HG02981 (cell line): ENCODE measurements around the gene CNTN4.
"Not testable (repeated sequence)": the region's sequence is repeated elsewhere in the genome, so short reads cannot be mapped to it uniquely, and the experiment has no call there.

ENCODE experiments used
- ATAC-seq: cut with Tn5 transposase; IDR thresholded peaks from one replicate; pipeline ENCODE4 v1.9.1; 2021; ENCODE audit warnings: mild to moderate bottlenecking, moderate library complexity; ENCODE audit not compliant: unreplicated experiment

CNTN4 gene

DNA sequence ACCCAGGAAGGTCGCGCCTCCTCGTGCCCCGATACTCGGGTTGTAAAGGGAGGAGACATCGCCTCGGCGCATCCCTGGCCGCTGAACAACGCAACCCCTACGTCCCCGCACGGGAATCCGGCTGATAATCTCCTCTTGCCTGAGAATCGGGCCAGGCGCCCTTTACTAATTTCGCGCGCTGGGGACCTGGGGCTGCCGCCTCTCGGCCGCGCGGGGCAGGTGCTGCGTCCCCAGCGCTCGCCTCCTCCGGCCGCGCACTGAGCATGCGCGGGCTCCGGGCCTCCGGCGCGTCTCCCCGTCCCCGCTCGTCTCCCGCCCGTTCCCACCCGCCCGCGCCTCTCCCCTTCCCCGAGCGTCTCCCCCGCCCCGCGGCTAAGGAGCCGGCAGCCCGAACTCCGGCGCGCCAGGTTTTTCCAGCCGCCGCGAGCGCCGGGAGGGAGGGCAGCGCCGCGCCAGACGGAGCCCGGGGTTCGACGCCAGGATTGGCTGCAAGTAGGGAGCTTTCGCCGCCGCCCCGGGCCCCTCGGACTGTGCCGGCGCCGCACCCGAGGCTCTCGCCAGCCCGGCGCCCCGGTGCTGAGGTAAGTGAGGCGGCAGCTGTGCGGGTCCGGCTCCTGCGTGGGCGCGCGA is at the start of gene CNTN4:
Gene CNTN4 (plus strand): TSS at position 469 of the 630 bp plus-strand sequence.
- ATAC-seq, result no peak

- ATAC-seq, result no peak
Observed at GRCh38 chr3:2061360-2061759, 37.3 kb upstream of the CNTN4 start.

GRCh38 chr3:2071531-2071930 is 27.1 kb upstream of the CNTN4 start:
- ATAC-seq, result no peak

DNA sequence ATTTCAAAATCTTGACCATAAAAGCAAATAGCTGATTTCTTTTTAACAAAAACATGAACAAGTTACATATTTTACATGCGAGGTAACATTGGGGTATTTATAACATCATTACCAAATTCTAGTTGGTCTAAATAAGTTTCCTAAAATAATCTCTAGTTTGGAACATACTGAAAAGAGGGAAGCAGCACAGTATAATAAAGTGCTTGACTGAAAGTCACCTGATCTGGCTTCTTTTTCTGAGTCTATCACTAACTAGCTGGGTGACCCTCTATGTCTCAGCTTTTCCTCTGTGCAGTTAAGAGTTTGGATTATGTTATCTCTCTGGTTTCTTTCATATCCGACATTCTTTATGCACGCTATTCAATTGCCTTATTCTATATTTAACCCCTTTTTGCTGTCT is 19.8 kb upstream of the CNTN4 start:
- ATAC-seq, result no peak

DNA sequence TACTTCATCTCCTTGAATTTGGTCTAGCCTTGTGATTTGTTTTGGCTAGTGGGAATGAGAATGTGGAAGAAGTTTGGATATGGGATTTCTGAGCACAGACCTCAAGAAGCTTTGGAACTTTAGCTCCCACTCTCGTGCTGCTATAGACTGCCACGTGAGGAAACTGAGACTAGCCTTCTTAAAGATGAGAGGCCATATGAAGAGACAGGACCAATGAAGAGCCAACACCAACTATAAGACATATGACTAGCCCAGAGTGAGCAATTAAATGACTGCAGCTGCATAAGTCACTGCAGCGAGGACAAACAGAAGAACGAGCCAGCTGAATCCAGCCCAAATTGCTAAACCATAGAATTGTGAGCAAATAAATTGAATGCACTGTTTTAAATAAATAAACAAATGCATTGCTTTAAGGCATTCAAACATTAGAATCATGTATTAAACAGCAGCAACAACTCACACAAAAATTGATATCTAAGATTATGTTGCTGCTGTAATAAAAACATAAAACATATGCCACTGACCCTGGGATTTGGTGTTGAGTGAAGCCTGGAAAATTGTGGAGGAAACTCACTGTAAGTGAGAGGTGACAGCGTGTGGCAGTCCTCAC is 15.7 kb upstream of the CNTN4 start:
- ATAC-seq, result no peak

GRCh38 chr3:2083558-2083957 is 15.1 kb upstream of the CNTN4 start:
- not testable (repeated sequence) for ATAC-seq

DNA sequence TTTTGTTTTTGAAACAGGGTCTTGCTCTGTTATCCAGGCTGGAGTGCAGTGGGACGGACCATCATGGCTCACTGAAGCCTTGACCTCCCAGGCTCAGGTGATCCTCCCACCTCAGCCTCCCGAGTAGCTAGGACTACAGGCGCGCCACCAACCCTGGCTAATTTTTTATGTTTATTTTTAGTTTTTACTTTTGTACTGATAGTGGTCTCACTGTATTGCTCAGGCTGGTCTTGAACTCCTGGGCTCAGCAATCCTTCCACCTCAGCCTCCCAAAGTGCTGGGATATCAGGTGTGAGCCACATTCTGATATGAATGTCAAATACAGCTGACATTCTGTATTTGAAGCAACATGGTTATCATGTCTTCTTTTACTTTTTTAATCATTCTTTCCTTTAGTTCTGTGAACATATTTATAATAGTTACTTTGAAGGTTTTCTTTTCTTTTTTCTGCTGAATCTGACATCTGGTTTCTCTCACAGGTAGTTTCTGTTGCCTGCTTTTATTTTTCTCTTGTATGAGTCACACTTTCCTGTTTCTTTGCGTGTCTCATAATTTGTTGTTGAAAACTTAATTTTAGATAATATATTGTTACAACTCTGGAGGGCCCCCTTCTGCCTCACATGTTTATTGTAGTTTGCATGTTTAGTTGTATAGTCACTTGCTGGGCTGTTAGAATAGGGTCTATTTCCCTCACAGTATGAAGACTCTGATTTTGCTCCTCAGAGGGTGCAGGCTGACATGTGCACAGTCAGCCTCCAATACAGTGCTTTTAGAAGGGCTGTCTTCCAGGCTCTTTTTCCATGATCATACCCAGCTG is 8.4 kb upstream of the CNTN4 start:
- ATAC-seq, result no peak

- ATAC-seq, result no peak
Observed at GRCh38 chr3:2092758-2093157, 5.9 kb upstream of the CNTN4 start.

GRCh38 chr3:2094941-2095340 is 3.7 kb upstream of the CNTN4 start:
- no peak for ATAC-seq

DNA sequence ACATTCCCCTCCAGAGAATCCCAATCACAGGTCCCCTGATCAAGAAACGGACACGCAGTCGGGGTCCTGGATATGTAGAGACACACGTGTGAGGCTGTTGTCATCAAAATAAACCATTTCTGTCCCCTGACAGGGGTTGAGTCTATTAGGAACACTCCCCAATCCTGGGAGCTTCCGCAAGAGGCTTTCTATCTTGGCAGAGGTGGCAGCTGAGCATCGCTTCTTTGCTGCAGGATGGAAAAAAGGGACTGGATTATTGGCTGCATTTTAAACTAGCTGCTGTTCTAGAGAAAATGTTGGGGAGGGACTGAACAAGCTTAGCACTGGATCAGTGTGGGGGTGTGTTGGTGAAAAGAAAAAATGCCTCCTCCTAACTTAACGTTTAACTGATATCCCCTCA is 2.5 kb upstream of the CNTN4 start:
- no peak for ATAC-seq

- ATAC-seq, result no peak
Observed at GRCh38 chr3:2097641-2098191, 950 bp upstream of the CNTN4 start.

- ATAC-seq, result no peak
Observed at GRCh38 chr3:2099028-2099671, 484 bp downstream of the CNTN4 start.

DNA sequence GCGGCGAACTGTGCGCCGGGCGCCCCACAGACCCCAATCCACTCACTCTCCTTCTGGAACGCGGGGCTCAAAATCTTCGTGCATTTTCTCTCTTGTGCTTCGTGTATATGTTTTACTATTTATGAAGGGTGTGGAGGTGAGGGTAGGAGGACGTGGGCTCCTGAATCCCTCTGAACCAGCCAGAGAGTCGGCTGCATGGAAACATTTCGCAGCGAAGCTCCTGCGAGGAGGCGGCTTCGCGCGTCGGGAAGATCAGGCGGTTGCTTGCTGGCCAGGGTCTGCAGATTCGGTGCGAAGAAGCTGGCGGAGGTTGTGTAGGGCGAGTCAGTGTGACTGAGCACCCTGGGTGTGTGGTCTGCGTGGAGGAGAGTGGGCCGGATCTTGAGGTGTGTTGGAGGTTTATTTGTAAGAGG is 1.1 kb downstream of the CNTN4 start:
- no peak for ATAC-seq

DNA sequence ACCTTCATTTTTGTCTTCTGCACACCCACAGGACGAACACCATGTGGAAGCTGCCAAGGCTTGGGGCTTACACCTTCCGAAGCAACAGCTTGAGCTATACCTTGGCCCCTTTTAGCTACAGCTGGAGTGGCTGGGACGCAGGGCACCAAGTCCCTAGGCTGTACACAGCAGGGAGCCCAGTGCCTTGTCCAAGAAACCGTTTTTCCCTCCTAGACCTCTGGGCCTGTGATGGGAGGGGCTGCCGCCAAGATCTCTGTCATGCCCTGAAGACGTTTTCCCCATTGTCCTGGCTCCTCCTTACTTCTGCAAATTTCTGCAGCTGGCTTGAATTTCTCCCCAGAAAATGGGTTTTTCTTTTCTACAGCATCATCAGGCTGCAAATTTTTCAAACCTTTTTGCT is 7.8 kb downstream of the CNTN4 start:
- ATAC-seq, result no peak

DNA sequence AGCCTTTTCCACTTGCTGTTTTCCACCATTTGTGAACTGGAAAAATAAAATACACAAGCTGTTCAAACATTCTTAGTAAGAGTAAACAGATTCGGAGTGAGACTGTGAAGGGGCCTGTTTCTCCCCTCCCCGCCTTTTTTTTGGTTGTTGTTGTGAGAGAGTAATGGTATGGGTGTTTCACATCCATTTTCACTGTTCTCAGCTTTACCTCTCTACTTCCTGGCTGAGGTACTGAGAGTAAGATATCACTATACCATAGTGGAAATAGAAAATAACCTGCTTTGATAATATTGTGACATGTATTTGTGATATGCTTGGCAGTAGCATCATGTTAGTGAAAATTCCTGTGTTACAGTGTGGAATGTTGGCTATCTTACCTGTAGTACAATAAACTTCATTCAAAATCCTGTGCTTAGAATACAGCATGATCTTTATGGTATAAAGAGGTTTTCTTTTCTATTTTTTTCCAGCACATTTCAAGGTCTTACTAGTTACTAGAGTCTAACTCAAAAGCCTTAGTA is 12.0 kb downstream of the CNTN4 start:
- no peak for ATAC-seq

GRCh38 chr3:2114617-2115275 is 16.1 kb downstream of the CNTN4 start:
- ATAC-seq, result no peak

DNA sequence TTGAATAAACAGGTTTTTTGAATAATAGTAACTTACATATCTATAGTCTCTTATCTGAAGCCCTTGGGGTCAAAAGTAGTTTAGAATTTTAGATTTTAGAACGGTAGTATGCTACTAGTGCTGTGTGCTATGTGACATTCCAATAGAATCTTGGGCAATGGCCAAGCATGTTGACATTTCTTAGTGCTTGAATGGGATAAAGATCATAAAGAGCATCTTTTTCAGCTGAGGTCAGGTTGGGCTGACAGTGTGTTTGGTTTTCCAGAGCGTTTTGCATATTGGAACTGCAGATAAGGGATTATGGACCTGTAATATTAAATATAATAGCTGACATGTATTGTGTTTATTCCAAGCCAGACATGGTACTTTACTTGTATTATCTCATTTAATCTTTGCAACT is 32.1 kb downstream of the CNTN4 start:
- ATAC-seq, result no peak

GRCh38 chr3:2133146-2133545 is 34.5 kb downstream of the CNTN4 start:
- no peak for ATAC-seq

- ATAC-seq, result no peak
Observed at GRCh38 chr3:2137651-2138050, 39.0 kb downstream of the CNTN4 start.

- ATAC-seq, result no peak
Observed at GRCh38 chr3:2141482-2141881, 42.8 kb downstream of the CNTN4 start.
